Urinary bladder (tissue), 4 donors: Measurements from ENCODE around the gene TMEM119. TPM values are rescaled to one million over a fixed set of nuclear protein-coding genes. Genes with fewer than 3 reads are reported as not detected.
"Not testable (repeated sequence)": the region's sequence is repeated elsewhere in the genome, so short reads cannot be mapped to it uniquely, and the experiment has no call there.

Source experiments
- DNase-seq: peaks from one replicate; pipeline ENCODE4 v3.0.0-alpha.2; 2015; ENCODE audit errors: extremely low spot score
- H3K27ac ChIP-seq: one replicate; pipeline ENCODE4 v1.5.1; 2013; ENCODE audit warnings: low read depth, mild to moderate bottlenecking, moderate library complexity
- H3K36me3 ChIP-seq: one replicate; pipeline ENCODE4 v1.6.1; 2013; ENCODE audit warnings: mild to moderate bottlenecking, moderate library complexity; ENCODE audit not compliant: insufficient read depth
- H3K4me1 ChIP-seq: one replicate; pipeline ENCODE4 v1.6.1; 2013; ENCODE audit warnings: mild to moderate bottlenecking, moderate library complexity; ENCODE audit not compliant: insufficient read depth
- H3K4me3 ChIP-seq: one replicate; pipeline ENCODE4 v1.5.1; 2013; ENCODE audit warnings: low read depth, low read length
- WGBS: extraction: QIAGEN DNeasy Blood & Tissue Kit; methylation state at CpG from one replicate; pipeline ENCODE4 v1.1.7; 2013; 5-methylcytosine and 5-hydroxymethylcytosine counted together
- polyA plus RNA-seq: library from polyadenylated mRNA; stranded (reverse); fragments of 200-250 nt; gene quantifications from one replicate; pipeline ENCODE4 v1.2.3, GENCODE V29; 2013
- total RNA-seq: library from RNA; depleted of rRNA; stranded (reverse); fragments of >200 nt; gene quantifications from one replicate; pipeline ENCODE4 v1.2.3, GENCODE V29; 2014
- donor health status: healthy with polysubstance abuse.
- donor health status: healthy.

The TMEM119 gene
- total and polyA plus RNA-seq, 2 donors = 29.4 to 62.4 TPM

DNA sequence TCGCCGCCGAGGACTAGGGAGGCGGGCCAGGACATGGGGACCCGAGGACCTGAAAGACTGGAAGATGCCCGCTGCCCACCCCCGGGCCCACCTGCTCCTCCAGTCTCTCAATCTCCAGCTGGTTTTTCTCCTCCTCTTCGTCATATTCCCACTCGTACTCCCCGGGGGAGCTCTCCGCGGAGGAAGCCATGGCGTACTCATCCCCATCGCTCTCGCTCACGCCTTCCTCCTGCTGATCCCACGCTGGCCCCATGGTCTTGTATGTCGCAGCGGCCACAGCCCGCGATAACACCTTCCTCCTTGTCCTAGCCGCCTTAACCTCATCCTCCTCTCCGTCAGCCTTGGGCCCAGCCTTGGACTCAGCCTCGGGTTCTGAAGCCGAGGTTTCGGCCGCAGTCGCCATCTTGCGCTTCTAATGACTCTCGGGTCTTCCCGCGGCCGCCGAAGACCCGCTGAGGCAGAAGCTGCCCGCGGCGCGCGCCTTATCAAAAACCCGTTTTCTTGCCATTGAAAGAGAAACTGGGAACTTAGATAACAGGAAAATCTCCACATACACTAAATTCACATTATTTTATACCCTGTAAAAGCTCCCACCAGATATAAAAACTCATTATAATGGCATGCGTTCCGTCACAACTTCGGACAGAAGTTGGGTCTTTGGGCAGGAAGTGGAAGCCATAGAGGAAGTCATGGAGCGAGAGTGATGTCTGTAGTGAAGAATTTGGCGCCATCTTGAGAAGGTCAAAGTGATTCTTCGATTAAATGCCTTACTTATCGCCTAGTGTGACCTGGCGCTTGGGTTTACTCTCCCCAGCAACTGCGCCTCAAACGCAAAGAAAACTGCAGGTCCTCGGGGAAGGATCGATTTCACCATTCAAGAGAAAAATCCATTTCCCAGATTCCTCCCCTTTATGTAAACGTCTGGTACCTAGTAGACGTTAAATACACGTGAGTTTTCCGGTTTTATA lies 36.8 kb downstream of the TMEM119 start, which contains the start of gene SART3:
TSS of gene SART3 (minus strand) at position 422 of the 968 bp plus-strand sequence. CDS start at position 403, 19 bp downstream.
- Histone ChIP-seq H3K36me3 (peaks cover 3% of the 10 kb centered on the region), H3K27ac (peak within 1 kb of the TSS; percentile 55), H3K4me1 (no peaks in the 10 kb centered on the region), H3K4me3 (peak within 1 kb of the TSS; percentile 94)
- peak; percentile 85 for DNase-seq
- WGBS = under 1% methylated on average over 57 of the region's 57 CpGs

DNA sequence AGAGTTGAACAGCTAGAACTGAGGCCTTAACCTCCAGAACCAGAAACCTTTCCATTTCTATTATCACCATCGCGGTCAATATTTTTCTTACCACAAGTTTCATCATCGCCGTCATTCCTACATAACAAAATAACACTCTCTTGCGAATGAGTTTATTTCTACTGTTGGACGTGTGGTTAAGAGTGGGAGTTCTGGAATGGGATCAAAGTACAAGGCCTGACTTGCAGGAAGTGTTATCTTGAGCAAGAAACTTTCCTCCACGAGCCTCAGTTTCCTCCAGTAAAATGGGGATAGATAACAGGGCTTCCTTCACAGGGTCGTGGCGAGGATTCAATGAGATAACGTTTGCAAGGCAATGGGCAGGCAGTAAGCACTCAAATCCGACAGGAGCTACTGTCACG lies 37.6 kb downstream of the TMEM119 start:
- no peak overlapping the region for H3K27ac ChIP-seq
- H3K4me3 ChIP-seq = peak overlapping the region; percentile 94
- under 1% methylated on average over 12 of the region's 12 CpGs for WGBS
- no peak for DNase-seq
- peaks cover 3% of the 10 kb centered on the region for H3K36me3 ChIP-seq
- H3K4me1 ChIP-seq = no peaks in the 10 kb centered on the region

DNA sequence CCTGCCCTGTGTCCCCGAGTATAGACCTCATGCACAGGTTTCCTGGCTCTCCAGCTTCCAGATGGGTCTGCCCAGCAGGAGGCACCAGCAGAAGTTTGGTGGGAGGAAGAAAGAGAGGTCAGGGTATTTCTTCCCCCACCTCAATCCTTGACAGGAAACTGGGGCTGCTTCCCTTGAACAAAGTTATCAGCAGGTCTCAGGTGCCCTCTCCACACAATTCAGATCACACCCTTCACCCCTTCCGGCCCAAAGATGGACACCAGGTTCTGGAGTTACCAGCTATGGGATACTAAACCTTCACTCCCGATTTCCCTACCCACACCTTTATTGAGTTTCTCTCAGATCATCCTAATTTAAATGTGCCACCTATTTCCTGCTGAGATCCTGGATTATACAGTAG lies 38.1 kb downstream of the TMEM119 start:
- no peak overlapping the region for H3K27ac ChIP-seq
- no peaks in the 10 kb centered on the region for H3K36me3 ChIP-seq
- no peak for DNase-seq
- H3K4me3 ChIP-seq = peak overlapping the region; percentile 94
- no peaks in the 10 kb centered on the region for H3K4me1 ChIP-seq
- WGBS = 60% methylated on average over 3 of the region's 3 CpGs

DNA sequence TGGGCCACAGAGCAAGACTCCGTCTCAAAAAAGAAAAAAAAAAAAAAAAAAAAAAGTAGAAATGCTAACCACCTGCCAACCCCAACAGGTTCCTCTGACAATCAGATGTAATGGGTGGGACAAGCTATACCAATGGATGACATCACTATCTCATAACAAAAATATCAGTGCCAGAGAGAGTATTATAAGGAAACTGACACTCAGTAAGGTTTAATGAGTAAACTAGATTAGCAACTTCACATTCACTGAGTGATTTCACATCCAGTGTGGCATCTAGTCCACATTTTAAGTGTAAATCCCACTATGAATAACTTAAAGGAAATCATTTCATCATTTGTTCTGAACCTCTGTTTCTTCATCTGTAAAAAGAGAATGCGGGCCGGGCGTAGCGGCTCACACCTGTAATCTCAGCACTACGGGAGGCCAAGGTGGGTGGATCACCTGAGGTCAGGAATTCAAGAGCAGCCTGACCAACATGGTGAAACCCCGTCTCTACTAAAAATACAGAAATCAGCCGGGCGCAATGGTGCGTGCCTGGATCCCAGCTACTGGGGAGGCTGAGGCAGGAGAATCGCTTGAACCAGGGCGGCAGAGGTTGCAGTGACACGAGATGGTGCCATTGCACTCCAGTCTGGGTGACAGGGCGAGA lies 38.8 kb downstream of the TMEM119 start:
- H3K4me3 ChIP-seq = no peak overlapping the region
- H3K27ac ChIP-seq = no peak overlapping the region
- H3K36me3 ChIP-seq = no peaks in the 10 kb centered on the region
- no peak for DNase-seq
- no peaks in the 10 kb centered on the region for H3K4me1 ChIP-seq
- 88% methylated on average over 13 of the region's 14 CpGs for WGBS

DNA sequence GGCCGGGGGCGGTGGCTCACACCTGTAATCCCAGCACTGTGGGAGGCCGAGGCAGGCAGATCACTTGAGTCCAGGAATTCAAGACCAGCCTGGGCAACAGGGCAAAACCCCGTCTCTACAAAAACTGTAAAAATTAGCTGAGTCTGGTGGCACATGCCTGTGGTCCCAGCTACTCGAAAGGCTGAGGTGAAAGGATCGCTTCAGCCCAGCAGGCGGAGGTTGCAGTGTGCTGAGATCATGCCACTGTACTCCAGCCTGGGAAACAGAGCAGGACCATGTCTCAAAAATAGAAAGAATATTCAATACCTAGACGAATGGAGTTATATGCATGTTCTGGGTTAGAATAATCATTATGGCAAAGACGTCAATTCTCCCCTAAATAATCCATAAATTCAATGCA lies 42.5 kb downstream of the TMEM119 start:
- H3K4me1 ChIP-seq, H3K36me3 ChIP-seq, H3K27ac ChIP-seq, H3K4me3 ChIP-seq, DNase-seq: not testable (repeated sequence)
- WGBS = 89% methylated on average over 9 of the region's 9 CpGs

DNA sequence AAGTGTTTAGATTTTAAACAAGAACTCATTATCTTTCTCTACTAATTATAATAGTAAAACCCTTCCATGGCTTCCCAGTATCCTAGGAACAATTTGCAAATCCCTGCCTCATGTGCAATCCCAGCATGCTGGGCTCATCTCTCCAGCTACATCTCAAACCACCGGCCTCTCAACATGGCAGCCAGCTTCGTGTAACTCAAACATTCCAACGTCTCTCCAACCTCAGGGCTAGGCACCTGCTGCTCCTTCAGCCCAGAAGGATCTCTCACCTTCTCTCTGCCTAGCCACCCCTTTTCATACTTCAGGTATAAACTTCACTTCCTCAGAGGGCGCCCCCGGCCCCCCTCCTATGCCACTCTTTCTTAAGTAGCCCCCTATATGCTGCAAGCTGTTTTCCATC lies 44.1 kb downstream of the TMEM119 start:
- no peak overlapping the region for H3K4me3 ChIP-seq
- no peak for DNase-seq
- no peaks in the 10 kb centered on the region for H3K4me1 ChIP-seq
- no peak overlapping the region for H3K27ac ChIP-seq
- no peaks in the 10 kb centered on the region for H3K36me3 ChIP-seq
- 90% methylated on average over 5 of the region's 5 CpGs for WGBS

DNA sequence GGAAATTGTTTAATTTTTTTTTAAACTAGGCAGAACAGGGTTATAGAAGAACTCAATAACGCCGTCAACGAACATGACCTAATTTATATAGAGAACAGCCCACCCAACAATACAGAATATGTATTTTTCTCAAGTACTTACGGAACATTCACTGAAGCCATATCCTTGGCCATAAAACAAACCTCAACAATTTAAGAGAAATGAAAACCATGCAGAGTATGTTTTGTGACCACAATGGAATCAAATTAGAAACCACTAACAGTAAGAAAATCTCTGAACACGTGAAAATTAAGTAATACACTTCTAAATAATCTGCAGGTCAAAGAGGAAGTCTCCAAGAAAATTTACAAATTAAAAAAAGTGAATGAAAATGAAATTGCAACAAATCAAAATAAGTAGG lies 46.3 kb downstream of the TMEM119 start:
- H3K36me3 ChIP-seq = peaks cover 5% of the 10 kb centered on the region
- WGBS = 81% methylated on average over 5 of the region's 5 CpGs
- H3K4me3 ChIP-seq = no peak overlapping the region
- no peak overlapping the region for H3K27ac ChIP-seq
- H3K4me1 ChIP-seq = no peaks in the 10 kb centered on the region
- DNase-seq = no peak

DNA sequence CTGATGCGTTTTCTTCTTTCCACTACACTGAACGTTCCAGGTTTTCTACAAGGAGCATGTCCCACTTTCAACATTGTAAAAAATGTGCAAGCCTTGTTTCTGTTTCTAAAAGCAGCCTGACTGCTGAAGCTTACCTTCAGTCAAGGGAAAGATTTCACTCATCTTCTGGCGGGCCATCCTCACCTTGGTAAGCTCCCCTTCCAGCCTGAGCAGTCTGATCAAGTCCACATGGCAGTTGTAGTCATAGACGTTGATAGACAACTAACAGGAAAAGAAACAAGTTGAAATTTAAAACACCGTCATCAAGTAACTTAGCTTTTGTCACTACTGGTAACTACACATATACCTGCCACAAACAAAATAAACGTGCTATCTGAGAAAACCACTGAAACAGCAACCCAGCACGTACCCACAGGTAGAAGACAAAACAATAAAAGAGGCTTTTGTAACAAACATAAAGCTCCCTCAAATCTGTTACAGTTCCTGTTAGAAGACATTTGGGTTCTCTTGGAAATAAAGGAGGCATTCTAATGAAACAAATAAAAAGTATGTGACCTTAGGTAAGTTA lies 48.8 kb downstream of the TMEM119 start:
- 68% methylated on average over 7 of the region's 7 CpGs for WGBS
- Histone ChIP-seq H3K27ac (no peak overlapping the region), H3K4me3 (no peak overlapping the region), H3K36me3 (peaks cover 5% of the 10 kb centered on the region), H3K4me1 (no peaks in the 10 kb centered on the region)
- no peak for DNase-seq

DNA sequence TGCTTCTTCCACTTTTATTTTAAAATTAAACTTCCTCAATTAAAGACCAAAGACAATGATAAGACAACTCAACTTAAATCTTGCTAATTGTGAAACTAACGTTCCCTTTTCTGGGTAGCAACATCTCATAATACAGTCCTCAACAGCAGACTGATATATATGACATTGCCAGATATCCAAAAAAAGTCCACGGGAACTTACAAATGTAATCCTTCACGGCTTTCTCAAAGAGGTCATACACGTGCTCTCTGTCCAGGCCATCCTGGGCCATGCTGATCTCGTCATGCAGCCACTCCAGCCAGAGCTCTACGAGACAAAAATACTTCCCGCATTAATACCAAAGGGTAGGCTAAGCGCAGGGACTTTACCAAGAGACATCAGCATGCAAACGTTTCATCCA lies 50.2 kb downstream of the TMEM119 start:
- no peak for DNase-seq
- Histone ChIP-seq H3K27ac (no peak overlapping the region), H3K36me3 (peaks cover 5% of the 10 kb centered on the region), H3K4me3 (no peak overlapping the region), H3K4me1 (no peaks in the 10 kb centered on the region)
- 79% methylated on average over 9 of the region's 9 CpGs for WGBS

DNA sequence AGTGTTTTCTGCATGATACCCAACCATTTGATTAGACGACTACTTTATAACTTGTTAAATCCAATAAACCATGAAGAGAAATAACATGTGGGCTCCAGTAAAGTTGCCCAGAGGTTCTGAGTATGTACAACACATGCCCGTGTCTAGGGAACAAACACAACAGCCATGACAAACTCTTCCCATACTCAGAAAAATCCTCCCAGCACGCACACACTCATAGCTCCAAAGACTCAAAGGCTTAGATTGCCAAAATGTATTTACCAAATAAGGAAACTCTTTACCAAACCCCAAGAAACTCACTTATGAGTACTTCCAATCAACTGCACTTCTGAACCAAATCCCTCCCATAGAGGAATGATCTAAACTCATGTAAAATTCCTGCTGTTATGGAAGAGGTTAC lies 54.2 kb downstream of the TMEM119 start:
- Histone ChIP-seq H3K36me3 (peaks cover 5% of the 10 kb centered on the region), H3K4me1 (no peaks in the 10 kb centered on the region), H3K27ac (no peak overlapping the region), H3K4me3 (no peak overlapping the region)
- DNase-seq = no peak
- 87% methylated on average over 3 of the region's 3 CpGs for WGBS

DNA sequence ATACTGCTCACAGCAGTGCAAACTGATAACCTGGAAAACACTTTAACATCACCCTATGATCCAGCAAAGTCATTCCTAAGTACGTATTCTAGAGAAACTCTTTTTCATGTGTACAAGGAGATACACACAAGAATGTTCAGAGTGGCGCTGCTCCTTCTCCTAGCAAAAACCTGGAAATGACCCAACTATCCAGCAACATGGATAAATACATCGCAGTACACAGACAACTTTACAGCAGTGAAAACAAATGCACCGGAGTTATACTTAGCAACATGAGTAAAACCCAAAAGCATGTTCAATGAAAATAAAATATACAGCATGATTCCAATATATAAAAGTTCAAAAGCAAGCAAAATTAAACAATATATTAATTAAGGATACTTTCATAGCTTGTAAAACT lies 55.6 kb downstream of the TMEM119 start:
- Histone ChIP-seq H3K4me1 (no peaks in the 10 kb centered on the region), H3K4me3 (no peak overlapping the region), H3K36me3 (no peaks in the 10 kb centered on the region), H3K27ac (no peak overlapping the region)
- no peak for DNase-seq
- 65% methylated on average over 4 of the region's 4 CpGs for WGBS
